B cell (primary cell): ENCODE results near the gene TRPM6. TPM values are rescaled to one million over a fixed set of nuclear protein-coding genes. Genes with fewer than 3 reads are reported as not detected.

ENCODE experiments used
- ATAC-seq: fragments of 200-7000 bp; cut with Tn5 transposase; one replicate; pipeline ENCODE4 v1.10.0; 2021; ENCODE audit warnings: low read depth, mild to moderate bottlenecking, moderate number of reproducible peaks, moderate library complexity
- CTCF ChIA-PET: fragments of 350-600 bp; sonication (Branson Sonifier 250); formaldehyde crosslinking; loops from one replicate; lab custom pipeline; 2021; ENCODE audit warnings: antibody characterized with exemption, inconsistent platforms; lab: Charles Lee
- POLR2A ChIA-PET: fragments of 350-600 bp; sonication (Branson Sonifier 250); formaldehyde crosslinking; loops from one replicate; lab custom pipeline; 2021; ENCODE audit warnings: antibody characterized with exemption; lab: Charles Lee
- DNase-seq: peaks from one replicate; pipeline ENCODE4 v3.0.0; 2013
- H2AFZ ChIP-seq: 2 replicates; pipeline ENCODE4 v1.6.1; 2012; ENCODE audit warnings: mild to moderate bottlenecking, low read depth, low read length; ENCODE audit not compliant: insufficient read depth, poor library complexity, severe bottlenecking
- H3K27ac ChIP-seq, 2 donors: 1 replicate in 1 of 2; 2 replicates in 1 of 2; pipeline ENCODE4 v1.5.1; 2012 to 2013; ENCODE audit warnings: low read length in 2 of 2, mild to moderate bottlenecking in 2 of 2, moderate library complexity in 1 of 2
- H3K27me3 ChIP-seq, 4 experiments: fragments of 200-600 bp in 1 of 4; sonication (generic) in 1 of 4; replicated peaks in 1 of 4; 1 replicate in 2 of 4; 2 replicates in 2 of 4; pipeline versions ENCODE4 v1.6.1 to v1.7.0; 2013 to 2016; ENCODE audit warnings: low read length in 3 of 4, mild to moderate bottlenecking in 2 of 4, mixed read lengths in 1 of 4, moderate library complexity in 1 of 4; ENCODE audit not compliant: insufficient read depth in 4 of 4, control insufficient read depth in 3 of 4; ENCODE audit errors: control extremely low read depth in 1 of 4
- H3K36me3 ChIP-seq, 2 experiments: replicated peaks in 1 of 2; 1 replicate in 1 of 2; 2 replicates in 1 of 2; pipeline versions ENCODE4 v1.6.1 to v1.7.1; 2013; ENCODE audit warnings: low read length in 1 of 2; ENCODE audit not compliant: insufficient read depth in 2 of 2, control insufficient read depth in 1 of 2; ENCODE audit errors: control extremely low read depth in 1 of 2, extremely low read depth in 1 of 2
- H3K4me1 ChIP-seq, 2 donors: fragments of 200-600 bp in 1 of 2; sonication (generic) in 1 of 2; 1 replicate in 1 of 2; 2 replicates in 1 of 2; pipeline versions ENCODE4 v1.5.1 to v1.6.1; 2013 to 2017; ENCODE audit warnings: low read length in 2 of 2; ENCODE audit not compliant: control insufficient read depth in 2 of 2, insufficient read depth in 2 of 2
- H3K4me2 ChIP-seq: replicated peaks from 2 replicates; pipeline ENCODE3; 2012; ENCODE audit warnings: mild to moderate bottlenecking, low read depth, low read length; ENCODE audit not compliant: poor library complexity, severe bottlenecking
- H3K4me3 ChIP-seq, 5 experiments: fragments of 200-600 bp in 1 of 5; sonication (generic) in 1 of 5; 1 replicate in 3 of 5; 2 replicates in 2 of 5; pipeline versions ENCODE4 v1.5.1 to v1.7.0; 2011 to 2016; ENCODE audit warnings: low read length in 4 of 5, mild to moderate bottlenecking in 4 of 5, low read depth in 2 of 5, control low read depth in 1 of 5, moderate library complexity in 1 of 5; ENCODE audit not compliant: insufficient read depth in 1 of 5; ENCODE audit errors: control extremely low read depth in 1 of 5, extremely low read depth in 1 of 5
- H3K79me2 ChIP-seq: fragments of 200-600 bp; sonication (generic); one replicate; pipeline ENCODE4 v1.6.0; 2016; ENCODE audit warnings: low read length; ENCODE audit not compliant: control insufficient read depth, insufficient read depth
- H3K9ac ChIP-seq: fragments of 200-600 bp; sonication (generic); 2 replicates; pipeline ENCODE4 v1.6.1; 2017; ENCODE audit warnings: mild to moderate bottlenecking, low read length, moderate library complexity
- H3K9me3 ChIP-seq, 3 donors: one replicate each; pipeline versions ENCODE4 v1.6.1 to v1.7.1; 2013; ENCODE audit warnings: low read length in 2 of 3; ENCODE audit not compliant: control insufficient read depth in 2 of 3, insufficient read depth in 1 of 3; ENCODE audit errors: control extremely low read depth in 1 of 3
- H4K20me1 ChIP-seq: 2 replicates; pipeline ENCODE4 v1.6.0; 2012; ENCODE audit warnings: mild to moderate bottlenecking, low read length; ENCODE audit not compliant: insufficient read depth, control insufficient read depth, poor library complexity, severe bottlenecking
- H3K27ac Mint-ChIP-seq: one replicate; pipeline ENCODE4 v1.8.0; 2021; ENCODE audit warnings: mixed read lengths
- H3K27me3 Mint-ChIP-seq: one replicate; pipeline ENCODE4 v1.8.0; 2021; ENCODE audit warnings: mixed read lengths
- H3K4me1 Mint-ChIP-seq: one replicate; pipeline ENCODE4 v1.8.0; 2021; ENCODE audit warnings: mixed read lengths
- H3K4me3 Mint-ChIP-seq: one replicate; pipeline ENCODE4 v1.8.0; 2021; ENCODE audit warnings: mixed read lengths
- H3K9me3 Mint-ChIP-seq: one replicate; pipeline ENCODE4 v1.8.0; 2022; ENCODE audit warnings: mixed read lengths; ENCODE audit not compliant: insufficient read depth
- CTCF ChIP-seq: fragments of 200-600 bp; IDR thresholded peaks from one replicate; pipeline ENCODE4 v1.8.0; 2022; ENCODE audit warnings: antibody characterized with exemption, mild to moderate bottlenecking
- EZH2 ChIP-seq: IDR thresholded peaks from 2 replicates; pipeline ENCODE4 v1.6.1; 2012; ENCODE audit warnings: borderline replicate concordance, low read depth, mild to moderate bottlenecking, moderate library complexity, low read length; ENCODE audit not compliant: insufficient read depth, poor library complexity, severe bottlenecking
- WGBS: methylation state at CpG from one replicate; pipeline ENCODE4 v1.1.5; 2013; ENCODE audit warnings: missing lambda C conversion rate; ENCODE audit not compliant: insufficient coverage; 5-methylcytosine and 5-hydroxymethylcytosine counted together
- intact Hi-C: fragments of 100-400 bp; cut with micrococcal nuclease; formaldehyde crosslinking; loops from one replicate; pipeline ENCODE4 v1.10.0; 2022
- polyA plus RNA-seq: library from polyadenylated mRNA; depleted of rRNA; stranded (reverse); fragments of >200 nt; gene quantifications from 2 replicates; pipeline ENCODE4 v1.2.3, GENCODE V29; 2012
- total RNA-seq, 2 donors: library from RNA; stranded (reverse); fragments of 120-200 nt in 1 of 2; gene quantifications; 1 replicate in 1 of 2; 2 replicates in 1 of 2; pipeline versions ENCODE4 v1.2.3 to v1.2.4, GENCODE V29; 2013 to 2022

TRPM6 gene
- total and polyA plus RNA-seq, 2 donors (not counting 1 experiment from before 2014, with no cell fraction given) = not detected

GRCh38 chr9:74803376-74804017 is 84.2 kb downstream of the TRPM6 start:
- H3K4me1 Mint-ChIP-seq = no peaks in the 10 kb centered on the region
- no peaks in the 10 kb centered on the region for H3K9me3 Mint-ChIP-seq
- Histone ChIP-seq H3K4me2 (no peak overlapping the region), H3K27me3 (peaks cover 0 to 5% (median 2%) of the 10 kb centered on the region in 4 experiments), H3K4me1 (no peaks in the 10 kb centered on the region), H3K9ac (no peak overlapping the region), H3K9me3 (no peaks in the 10 kb centered on the region), H3K27ac (no peak overlapping the region), H3K4me3 (no peak overlapping the region), H4K20me1 (no peaks in the 10 kb centered on the region), H3K79me2 (no peaks in the 10 kb centered on the region), H2AFZ (no peak overlapping the region), H3K36me3 (no peaks in the 10 kb centered on the region)
- H3K27ac Mint-ChIP-seq = no peak overlapping the region
- whole genome bisulfite sequencing = no CpG with 5 or more reads among the region's 4 CpGs
- H3K4me3 Mint-ChIP-seq = no peak overlapping the region
- ATAC-seq = no peak
- TF ChIP-seq EZH2 (no peak), CTCF (no peak)
- intact Hi-C loops = no loop called here
- no peak for DNase-seq
- peaks cover 34% of the 10 kb centered on the region for H3K27me3 Mint-ChIP-seq
- ChIA-PET POLR2A (no interaction called here), CTCF (interaction anchor here (1.1 to 1.4 kb wide), 2 partner anchors 26 to 27 kb away, joined by 3 to 5 read pairs; no protein-coding TSS in a partner anchor)

DNA sequence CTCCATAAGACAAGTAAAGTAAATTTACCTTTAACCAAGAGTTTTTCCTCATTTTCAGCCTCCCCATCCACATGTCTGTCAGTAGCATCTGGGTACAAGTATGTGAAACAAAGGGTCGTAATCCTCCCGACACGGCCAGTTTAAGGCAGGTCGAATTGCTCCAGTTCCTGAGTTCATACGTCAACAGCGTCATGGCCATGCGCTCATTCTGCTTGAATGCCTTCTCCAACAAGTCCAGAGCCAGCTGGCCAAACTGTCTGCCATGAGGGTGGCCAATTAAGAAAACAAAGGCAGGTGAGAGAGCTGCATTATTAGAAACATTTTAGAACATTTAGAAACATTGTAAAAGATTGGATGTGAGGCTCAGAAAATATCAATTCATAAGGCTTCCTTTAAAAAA is 87.5 kb downstream of the TRPM6 start:
- ChIA-PET POLR2A (no interaction called here), CTCF (interaction anchor here (0.7 to 1.2 kb wide), 2 partner anchors 24 to 157 kb away, joined by 3 to 5 read pairs; no protein-coding TSS in a partner anchor)
- 93% methylated on average over 7 of the region's 7 CpGs for WGBS

More for the DNA sequence above, 87.5 kb downstream of the TRPM6 start:
- H3K4me1 ChIP-seq = no peaks in the 10 kb centered on the region
- no peaks in the 10 kb centered on the region for H3K36me3 ChIP-seq
- intact Hi-C loops = no loop called here
- ATAC-seq (no peak), DNase-seq (no peak)
- H2AFZ ChIP-seq = no peak overlapping the region
- no peak overlapping the region for H3K9ac ChIP-seq
- H3K9me3 ChIP-seq = no peaks in the 10 kb centered on the region
- Mint-ChIP-seq H3K9me3 (no peaks in the 10 kb centered on the region), H3K4me1 (no peaks in the 10 kb centered on the region), H3K27ac (no peak overlapping the region), H3K27me3 (peaks cover 30% of the 10 kb centered on the region), H3K4me3 (no peak overlapping the region)
- H4K20me1 ChIP-seq = no peaks in the 10 kb centered on the region
- no peak overlapping the region for H3K27ac ChIP-seq
- no peak overlapping the region for H3K4me3 ChIP-seq
- H3K79me2 ChIP-seq = no peaks in the 10 kb centered on the region
- no peak overlapping the region for H3K4me2 ChIP-seq
- H3K27me3 ChIP-seq = no peaks in the 10 kb centered on the region
- no peak for TF ChIP-seq CTCF
- no peak for TF ChIP-seq EZH2
